BLaER1 treated with 17β-estradiol and CSF1 and Interleukin-3, amounts not matched to agents 10 nM and 100 nM (cell line): ENCODE measurements around the gene PLXNA2.
A peak's percentile ranks its signal among the peaks of the same experiment; 100 is the strongest.

Experiments
- H3K27ac ChIP-seq, 11 experiments: shearing (Covaris generic); formaldehyde crosslinking; 2 replicates each; pipeline ENCODE4 v1.8.1; 2022
- H3K27me3 ChIP-seq, 11 experiments: shearing (Covaris generic); formaldehyde crosslinking; 2 replicates each; pipeline ENCODE4 v1.8.1; 2022
- H3K36me3 ChIP-seq, 11 experiments: shearing (Covaris generic); formaldehyde crosslinking; 2 replicates each; pipeline ENCODE4 v1.8.1; 2022
- H3K4me1 ChIP-seq, 10 experiments: shearing (Covaris generic); formaldehyde crosslinking; 2 replicates each; pipeline ENCODE4 v1.8.1; 2022
- H3K4me2 ChIP-seq, 11 experiments: shearing (Covaris generic); formaldehyde crosslinking; 2 replicates each; pipeline ENCODE4 v1.8.1; 2022
- H3K4me3 ChIP-seq, 10 experiments: shearing (Covaris generic); formaldehyde crosslinking; 2 replicates each; pipeline ENCODE4 v1.8.1; 2022
- H3K9ac ChIP-seq, 11 experiments: shearing (Covaris generic); formaldehyde crosslinking; 2 replicates each; pipeline ENCODE4 v1.8.1; 2022
- H3K9me3 ChIP-seq, 11 experiments: shearing (Covaris generic); formaldehyde crosslinking; replicated peaks in 1 of 11; 2 replicates each; pipeline ENCODE4 v1.8.1; 2022
- H4K20me1 ChIP-seq, 11 experiments: shearing (Covaris generic); formaldehyde crosslinking; 2 replicates each; pipeline ENCODE4 v1.8.1; 2022
- Cebpa-rat ChIP-seq, 11 experiments: shearing (Covaris generic); IDR thresholded peaks; 2 replicates each; pipeline ENCODE4 v1.8.1; 2022

The PLXNA2 gene

DNA sequence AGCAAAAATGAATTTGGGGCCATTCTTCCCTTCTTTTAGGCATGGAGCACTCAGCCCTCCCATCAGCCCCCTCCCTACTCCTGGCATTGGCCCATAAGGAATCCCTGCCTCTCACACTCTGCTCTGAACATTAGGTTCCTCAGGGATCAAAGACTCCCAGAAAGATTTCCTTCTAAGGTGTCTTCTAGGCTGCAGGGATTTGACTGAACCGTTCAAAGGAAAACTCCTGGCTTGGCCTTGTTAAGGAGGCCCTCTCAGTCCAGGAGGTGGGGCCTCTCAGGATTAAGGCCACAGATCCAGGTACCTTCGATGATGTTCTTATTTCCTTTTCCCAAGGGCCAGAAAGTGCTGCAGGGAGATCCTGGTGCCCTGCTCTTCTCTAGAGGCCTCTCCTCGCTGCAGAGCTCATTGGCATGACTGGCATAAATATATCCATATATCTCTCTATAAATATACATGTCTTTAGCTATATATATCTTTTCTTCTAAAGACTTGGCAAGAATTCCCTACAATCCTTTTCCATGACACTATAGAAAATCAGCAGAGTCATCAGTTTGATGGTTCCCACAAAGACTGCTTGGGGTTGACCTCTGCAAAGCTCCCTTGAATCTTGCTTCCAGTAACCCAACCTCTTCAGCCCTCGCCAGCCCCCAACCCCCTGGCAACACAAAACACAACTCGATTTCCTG lies 59.1 kb downstream of the PLXNA2 start:
- Histone ChIP-seq H3K27ac (no peak overlapping the region), H4K20me1 (no peaks in the 10 kb centered on the region), H3K9me3 (no peaks in the 10 kb centered on the region), H3K9ac (no peak overlapping the region), H3K4me3 (no peak overlapping the region), H3K4me2 (peak overlapping the region in 3 of 11 experiments; percentile 22 to 56 (median 44); a peak in 3 of 22 replicates), H3K36me3 (no peaks in the 10 kb centered on the region), H3K4me1 (peaks cover 5 to 22% (median 16%) of the 10 kb centered on the region in 10 experiments; a peak in 17 of 20 replicates), H3K27me3 (no peaks in the 10 kb centered on the region)
- TF ChIP-seq Cebpa-rat (IDR thresholded peaks at IDR 0.05) = no peak

GRCh38 chr1:208183977-208184911 lies 59.9 kb downstream of the PLXNA2 start:
- no peak for TF ChIP-seq Cebpa-rat (IDR thresholded peaks at IDR 0.05)

DNA sequence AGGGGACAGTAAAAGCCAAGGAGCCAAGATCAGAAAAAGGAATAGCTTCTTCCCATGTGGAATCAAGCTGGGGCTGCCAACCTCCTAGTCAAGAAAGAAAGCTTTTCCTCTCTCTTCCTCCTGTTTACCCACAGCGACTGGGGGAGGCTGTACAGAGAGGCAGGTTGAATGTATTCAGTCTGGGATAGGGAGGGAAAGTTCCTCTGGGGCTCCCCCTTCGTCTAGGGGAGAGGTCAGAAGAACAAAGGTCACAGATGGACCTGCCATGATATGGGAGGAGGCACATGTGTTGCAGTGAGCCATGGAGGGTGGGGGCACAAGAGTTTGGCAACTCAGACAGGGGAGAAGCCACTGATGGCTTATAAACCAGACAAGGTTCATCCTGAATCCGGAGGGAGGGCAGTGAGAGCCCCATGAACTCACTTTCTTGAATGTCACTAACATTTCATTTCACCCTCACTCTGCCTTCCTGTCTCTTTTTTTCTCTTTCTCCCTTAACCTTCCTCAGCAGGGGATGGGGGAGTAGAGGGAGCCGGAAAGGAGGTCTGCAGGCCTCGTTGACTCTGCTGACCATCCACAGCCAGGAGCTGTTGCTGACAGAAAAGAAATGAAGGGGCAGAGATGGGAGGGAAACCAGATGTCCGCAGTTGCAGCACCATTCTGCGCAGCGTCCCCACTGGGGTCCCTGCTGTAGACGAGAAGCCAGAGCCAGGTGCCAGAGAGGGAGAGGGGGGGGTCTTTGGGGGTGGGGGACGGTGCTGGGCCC lies 61.1 kb downstream of the PLXNA2 start:
- no peak overlapping the region for H3K9ac ChIP-seq
- no peak for TF ChIP-seq Cebpa-rat (IDR thresholded peaks at IDR 0.05)
- H3K36me3 ChIP-seq = no peaks in the 10 kb centered on the region
- no peaks in the 10 kb centered on the region for H4K20me1 ChIP-seq
- peaks cover 0 to 17% (median 13%) of the 10 kb centered on the region in 10 experiments; a peak in 16 of 20 replicates for H3K4me1 ChIP-seq
- no peak overlapping the region for H3K27ac ChIP-seq
- no peaks in the 10 kb centered on the region for H3K9me3 ChIP-seq
- no peak overlapping the region for H3K4me2 ChIP-seq
- H3K4me3 ChIP-seq = no peak overlapping the region
- no peaks in the 10 kb centered on the region for H3K27me3 ChIP-seq

More at GRCh38 chr1:208183977-208184911, 59.9 kb downstream of the PLXNA2 start:
- no peak overlapping the region for H3K4me3 ChIP-seq
- no peaks in the 10 kb centered on the region for H3K27me3 ChIP-seq
- H3K27ac ChIP-seq = no peak overlapping the region
- no peak overlapping the region for H3K9ac ChIP-seq
- no peaks in the 10 kb centered on the region for H3K9me3 ChIP-seq
- H3K4me1 ChIP-seq = peaks cover 3 to 23% (median 18%) of the 10 kb centered on the region in 10 experiments; a peak in 17 of 20 replicates
- no peaks in the 10 kb centered on the region for H3K36me3 ChIP-seq
- H3K4me2 ChIP-seq = peak overlapping the region in 3 of 11 experiments; percentile 22 to 56 (median 44); a peak in 5 of 22 replicates
- H4K20me1 ChIP-seq = no peaks in the 10 kb centered on the region

DNA sequence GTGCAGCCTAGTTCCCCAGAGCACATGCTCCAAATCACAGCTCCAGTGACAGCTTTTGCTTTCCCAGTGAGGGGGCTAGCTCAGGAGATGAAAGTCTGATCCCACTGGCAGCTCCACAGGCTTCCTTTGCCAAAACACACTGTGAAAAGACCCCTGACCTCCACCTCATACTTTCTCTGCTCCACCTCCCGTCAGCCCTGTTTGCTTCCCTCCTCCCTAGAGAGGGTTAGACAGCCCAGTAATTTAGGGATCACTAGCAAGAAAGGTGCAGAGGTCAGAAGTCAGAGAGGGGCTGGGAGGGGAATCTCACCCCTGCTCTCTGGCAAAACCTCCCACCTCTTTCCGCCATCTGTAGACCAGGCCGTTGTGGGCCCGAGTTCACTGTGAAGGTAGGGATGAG lies 62.8 kb downstream of the PLXNA2 start:
- Histone ChIP-seq H3K9me3 (no peaks in the 10 kb centered on the region), H3K4me1 (peaks cover 0 to 16% (median 11%) of the 10 kb centered on the region in 10 experiments; a peak in 16 of 20 replicates), H3K27me3 (no peaks in the 10 kb centered on the region), H3K4me2 (0 out of 22 replicates have a peak overlapping the region, but pooled peaks of 1 of the 11 experiments have one; percentile 56), H4K20me1 (no peaks in the 10 kb centered on the region), H3K36me3 (no peaks in the 10 kb centered on the region), H3K4me3 (no peak overlapping the region), H3K9ac (no peak overlapping the region), H3K27ac (no peak overlapping the region)
- no peak for TF ChIP-seq Cebpa-rat (IDR thresholded peaks at IDR 0.05)

- peak overlapping the region in 8 of 11 experiments; percentile 14 to 56 (median 20); a peak in 11 of 22 replicates for H3K4me2 ChIP-seq
- H3K27me3 ChIP-seq = no peaks in the 10 kb centered on the region
- H3K9me3 ChIP-seq = no peaks in the 10 kb centered on the region
- no peak overlapping the region for H3K9ac ChIP-seq
- no peak for TF ChIP-seq Cebpa-rat (IDR thresholded peaks at IDR 0.05)
- peaks cover 0 to 16% (median 11%) of the 10 kb centered on the region in 10 experiments; a peak in 16 of 20 replicates for H3K4me1 ChIP-seq
- H4K20me1 ChIP-seq = no peaks in the 10 kb centered on the region; a peak in 1 of 22 replicates
- H3K4me3 ChIP-seq = no peak overlapping the region
- no peaks in the 10 kb centered on the region for H3K36me3 ChIP-seq
- H3K27ac ChIP-seq = no peak overlapping the region
These were observed 63.8 kb downstream of the PLXNA2 start for GRCh38 chr1:208180421-208180820.

DNA sequence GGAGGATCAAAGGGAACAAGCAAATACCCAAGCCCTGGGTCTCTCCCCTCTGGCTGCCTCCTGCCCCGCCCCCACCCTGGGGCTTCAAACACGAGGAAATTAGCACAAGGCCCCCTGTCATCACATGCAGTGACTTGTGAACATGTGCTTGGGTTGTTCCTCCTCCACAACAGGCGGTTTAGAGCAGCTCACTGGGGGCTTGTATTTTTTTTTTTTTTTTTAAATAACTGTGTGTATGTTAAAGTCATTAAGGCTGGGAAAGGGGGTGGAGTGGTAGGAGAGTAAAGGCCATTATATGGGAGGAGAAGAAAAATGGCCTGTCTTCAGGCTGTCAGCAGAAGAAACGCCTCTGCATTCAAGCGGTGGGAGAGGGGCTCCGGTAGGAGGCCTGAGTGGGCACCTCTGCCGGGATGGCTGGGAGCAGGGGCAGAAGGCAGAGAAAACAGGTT lies 64.2 kb downstream of the PLXNA2 start:
- no peaks in the 10 kb centered on the region for H3K27me3 ChIP-seq
- H4K20me1 ChIP-seq = no peaks in the 10 kb centered on the region; a peak in 1 of 22 replicates
- no peak overlapping the region for H3K4me3 ChIP-seq
- H3K9me3 ChIP-seq = no peaks in the 10 kb centered on the region
- H3K4me2 ChIP-seq = peak overlapping the region in 8 of 11 experiments; percentile 14 to 56 (median 20); a peak in 11 of 22 replicates
- H3K4me1 ChIP-seq = peaks cover 0 to 16% (median 11%) of the 10 kb centered on the region in 10 experiments; a peak in 16 of 20 replicates
- no peak overlapping the region for H3K27ac ChIP-seq
- no peak for TF ChIP-seq Cebpa-rat (IDR thresholded peaks at IDR 0.05)
- no peaks in the 10 kb centered on the region for H3K36me3 ChIP-seq
- H3K9ac ChIP-seq = no peak overlapping the region

GRCh38 chr1:208179263-208179816 lies 64.8 kb downstream of the PLXNA2 start:
- Histone ChIP-seq H3K27ac (no peak overlapping the region), H3K9me3 (no peaks in the 10 kb centered on the region), H3K9ac (no peak overlapping the region), H4K20me1 (no peaks in the 10 kb centered on the region; a peak in 1 of 22 replicates), H3K36me3 (no peaks in the 10 kb centered on the region), H3K4me2 (peak overlapping the region in 3 of 11 experiments; percentile 16 to 24 (median 19); a peak in 2 of 22 replicates), H3K4me1 (peaks cover 0 to 16% (median 10%) of the 10 kb centered on the region in 10 experiments; a peak in 16 of 20 replicates), H3K4me3 (no peak overlapping the region), H3K27me3 (no peaks in the 10 kb centered on the region)
- no peak for TF ChIP-seq Cebpa-rat (IDR thresholded peaks at IDR 0.05)

DNA sequence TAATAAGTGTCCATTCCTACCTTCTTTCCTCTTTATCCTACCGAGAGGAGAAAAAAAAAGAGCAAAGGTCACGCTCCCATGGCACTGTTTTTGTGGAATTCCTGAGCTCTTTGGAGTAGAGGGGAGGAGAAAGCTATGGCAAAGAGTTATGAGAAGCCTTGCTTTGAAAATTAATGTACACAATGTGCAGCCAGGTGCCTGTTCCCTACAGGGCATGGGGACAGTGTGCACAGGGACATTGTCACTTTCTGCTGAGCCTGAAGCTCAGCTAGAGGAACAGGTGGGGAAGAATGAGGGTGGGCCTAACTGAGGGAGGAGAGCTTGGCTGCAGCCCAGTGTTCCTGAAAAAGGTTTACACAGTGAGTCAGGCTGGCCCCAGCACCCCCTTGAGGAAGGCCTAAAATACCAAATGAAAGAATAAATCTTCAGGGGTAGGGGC lies 66.1 kb downstream of the PLXNA2 start:
- H3K4me1 ChIP-seq = peaks cover 0 to 25% (median 14%) of the 10 kb centered on the region in 10 experiments; a peak in 12 of 20 replicates
- no peaks in the 10 kb centered on the region for H3K36me3 ChIP-seq

More for the DNA sequence above, 66.1 kb downstream of the PLXNA2 start:
- TF ChIP-seq Cebpa-rat (IDR thresholded peaks at IDR 0.05) = no peak
- Histone ChIP-seq H4K20me1 (no peaks in the 10 kb centered on the region; a peak in 1 of 22 replicates), H3K4me2 (no peak overlapping the region), H3K27ac (no peak overlapping the region), H3K9me3 (no peaks in the 10 kb centered on the region), H3K27me3 (no peaks in the 10 kb centered on the region), H3K4me3 (no peak overlapping the region), H3K9ac (no peak overlapping the region)
